Measurements from ENCODE around the gene DND1.
"Not testable (repeated sequence)": the region's sequence is repeated elsewhere in the genome, so short reads cannot be mapped to it uniquely, and the experiment has no call there.

DND1 gene

GRCh38 chr5:140673187-140673976, at the start of gene DND1:
TSS of gene DND1 (minus strand) at chr5:140673576. CDS start at chr5:140673542, 34 bp downstream.
- DNase-seq: no peak

GRCh38 chr5:140721395-140721794, 48.0 kb upstream of the DND1 start:
- not testable (repeated sequence) for DNase-seq

GRCh38 chr5:140720738-140721137, 47.4 kb upstream of the DND1 start:
- DNase-seq: not testable (repeated sequence)

GRCh38 chr5:140718266-140718592, 44.9 kb upstream of the DND1 start:
- DNase-seq: no peak

GRCh38 chr5:140716238-140716637, 42.9 kb upstream of the DND1 start:
- not testable (repeated sequence) for DNase-seq

GRCh38 chr5:140713562-140714094, 40.3 kb upstream of the DND1 start:
- DNase-seq: no peak

- DNase-seq: no peak
These were observed 38.4 kb upstream of the DND1 start for GRCh38 chr5:140711794-140712193.

GRCh38 chr5:140710899-140711552, 37.6 kb upstream of the DND1 start:
- no peak for DNase-seq

GRCh38 chr5:140708787-140709186, 35.4 kb upstream of the DND1 start:
- DNase-seq: not testable (repeated sequence)

- DNase-seq: no peak
These were observed 34.4 kb upstream of the DND1 start for GRCh38 chr5:140707812-140708211.

GRCh38 chr5:140700177-140701144, 27.1 kb upstream of the DND1 start, which contains the start of gene ZMAT2:
TSS of gene ZMAT2 (plus strand) at chr5:140700447. CDS start at chr5:140700461, 14 bp downstream.
- peak; percentile 86 for DNase-seq

- no peak for DNase-seq
These were observed 23.6 kb upstream of the DND1 start for GRCh38 chr5:140696891-140697492.

GRCh38 chr5:140694276-140694675, 20.9 kb upstream of the DND1 start:
- DNase-seq: no peak

- DNase-seq: peak; percentile 63
These were observed 17.9 kb upstream of the DND1 start, which contains the start of the genes HARS1 and HARS2 for GRCh38 chr5:140690941-140691924. TSS of gene HARS1 (minus strand) at chr5:140691370. CDS start at chr5:140691304, 66 bp downstream. TSS of gene HARS2 (plus strand) at chr5:140691455. CDS start at chr5:140691649, 194 bp downstream.

GRCh38 chr5:140690376-140690932, 17.1 kb upstream of the DND1 start:
- DNase-seq: no peak

GRCh38 chr5:140678993-140679392, 5.6 kb upstream of the DND1 start:
- DNase-seq: no peak

GRCh38 chr5:140677947-140678346, 4.6 kb upstream of the DND1 start:
- no peak for DNase-seq

GRCh38 chr5:140674629-140675028, 1.3 kb upstream of the DND1 start:
- DNase-seq: no peak

- no peak for DNase-seq
These were observed 835 bp upstream of the DND1 start for GRCh38 chr5:140674211-140674610.

GRCh38 chr5:140672455-140673186, 755 bp downstream of the DND1 start:
- DNase-seq: no peak
